Endometrial microvascular endothelial cells (primary cell): ENCODE measurements around the gene SYVN1. TPM values are rescaled to one million over a fixed set of nuclear protein-coding genes. Genes with fewer than 3 reads are reported as not detected.

ENCODE experiments used
- in situ Hi-C: cut with HindIII; loops from 2 replicates; pipeline ENCODE4 v1.10.0; 2017; ENCODE audit warnings: low sequenced_read_pairs, low pct_unique_long_range_greater_than_20kb; ENCODE audit errors: inconsistent ontology term
- total RNA-seq: library from RNA; depleted of rRNA; stranded (reverse); fragments of >200 nt; gene quantifications from one replicate; pipeline ENCODE4 v1.2.3, GENCODE V29; 2015; ENCODE audit errors: inconsistent ontology term

Gene SYVN1
- total RNA-seq, 1 donor from 2014 or later, result 33.2 TPM

DNA sequence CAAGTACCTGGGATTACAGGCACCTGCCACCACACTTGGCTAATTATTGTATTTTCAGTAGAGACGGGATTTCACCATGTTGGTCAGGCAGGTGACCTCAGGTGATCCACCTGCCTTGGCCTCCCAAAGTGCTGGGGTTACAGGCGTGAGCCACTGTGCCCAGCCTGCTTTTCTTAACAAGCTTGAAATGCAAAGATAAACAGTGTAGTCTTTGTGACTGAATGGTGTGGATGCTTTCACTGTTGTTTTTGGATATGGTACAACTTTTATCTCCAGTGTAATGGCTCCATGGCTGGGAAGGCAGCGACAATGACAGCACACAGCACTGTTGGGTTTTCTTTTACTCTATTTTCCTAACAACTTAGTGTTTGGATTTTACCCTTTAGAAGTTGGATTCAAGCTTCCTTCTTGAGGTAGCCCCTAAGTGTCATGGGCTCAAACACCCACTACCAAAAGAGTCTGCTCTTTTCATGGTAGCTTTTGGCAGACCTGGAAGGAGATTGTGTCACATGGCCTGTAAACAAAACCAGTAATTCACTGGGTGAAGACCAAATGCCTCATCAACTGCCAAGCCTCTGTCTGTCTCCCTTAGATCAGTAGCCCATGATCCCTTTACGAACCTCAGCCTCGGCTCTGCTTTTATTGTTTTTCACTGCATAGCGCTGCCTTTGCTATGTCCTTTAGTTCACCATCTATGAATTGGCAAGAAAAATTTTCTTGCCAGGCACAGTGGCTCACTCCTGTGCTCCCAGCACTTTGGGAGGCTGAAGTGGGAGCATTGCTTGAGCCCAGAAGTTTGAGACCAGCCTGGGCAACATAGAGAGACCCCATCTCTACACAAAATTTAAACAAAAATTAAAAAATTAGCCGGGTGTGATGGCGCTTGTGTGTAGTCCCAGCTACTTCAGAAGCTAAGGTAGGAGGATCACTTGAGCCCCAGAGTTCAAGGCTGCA lies 31.9 kb downstream of the SYVN1 start:
- in situ Hi-C loops, result no loop called here

DNA sequence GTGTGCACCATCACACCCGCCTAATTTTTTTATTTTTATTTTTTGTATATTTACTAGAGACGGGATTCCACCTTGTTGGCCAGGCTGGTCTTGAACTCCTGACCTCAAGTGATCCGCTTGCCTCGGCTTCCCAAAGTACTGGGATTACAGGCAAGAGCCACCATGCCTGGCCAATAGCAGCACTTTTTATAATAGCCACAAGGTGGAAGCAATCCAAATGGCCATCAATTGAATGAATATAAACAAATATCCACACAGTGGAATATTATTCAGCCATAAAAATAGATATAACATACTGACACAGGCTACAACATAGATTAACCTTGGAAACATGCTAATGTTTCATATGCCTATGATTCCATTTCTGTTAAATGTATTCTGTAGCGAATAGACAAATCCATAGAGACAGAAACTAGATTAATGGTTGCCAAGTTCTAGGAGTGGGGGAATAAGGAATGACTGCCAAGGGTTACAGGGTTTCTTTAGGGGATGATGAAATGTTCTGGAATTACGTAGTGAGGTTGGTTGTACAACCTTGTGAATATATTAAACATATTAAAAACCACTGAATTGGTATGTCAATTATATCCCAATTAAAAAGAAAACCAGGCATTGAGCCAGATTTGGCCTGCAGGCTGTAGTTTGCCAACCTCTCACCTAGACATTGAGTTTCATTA lies 33.5 kb downstream of the SYVN1 start:
- in situ Hi-C loops, result no loop called here

- in situ Hi-C loops, result no loop called here
Measured at GRCh38 chr11:65096926-65097325, 37.4 kb downstream of the SYVN1 start.

DNA sequence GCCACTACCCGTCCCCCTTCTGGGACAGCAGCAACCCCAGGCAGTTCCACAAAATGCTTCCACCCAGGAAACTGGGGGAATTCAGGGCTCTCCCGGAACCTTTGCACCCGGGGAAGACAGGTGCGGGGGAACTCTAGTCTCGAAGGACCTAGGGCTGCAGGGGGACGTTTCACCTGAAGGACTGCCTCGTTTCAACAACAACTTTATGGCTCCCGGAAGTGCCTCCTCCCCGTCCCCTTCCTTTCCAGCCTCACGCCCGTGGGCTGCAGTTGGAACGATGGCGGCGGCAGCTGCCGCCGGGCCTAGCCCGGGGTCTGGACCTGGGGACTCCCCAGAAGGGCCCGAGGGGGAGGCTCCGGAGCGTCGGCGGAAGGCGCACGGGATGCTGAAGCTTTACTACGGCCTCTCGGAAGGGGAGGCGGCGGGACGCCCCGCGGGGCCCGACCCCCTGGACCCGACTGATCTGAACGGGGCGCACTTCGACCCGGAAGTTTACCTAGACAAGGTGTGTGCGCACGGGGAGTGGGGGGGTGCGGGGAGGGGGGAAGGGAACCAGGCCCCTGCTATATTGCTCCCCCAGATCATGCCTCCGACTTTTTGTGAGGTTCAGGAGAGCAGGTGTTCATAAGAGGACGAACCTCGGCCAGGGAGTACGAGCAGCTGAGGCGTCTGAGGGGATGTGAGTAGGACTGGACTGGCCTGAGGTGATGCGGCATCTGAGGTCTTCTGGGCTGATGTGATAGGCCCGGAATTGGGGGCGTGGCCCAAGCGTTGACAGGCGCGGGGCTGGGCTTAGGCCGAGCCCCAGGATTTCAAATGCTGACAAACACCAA lies 38.1 kb downstream of the SYVN1 start, which contains the start of gene VPS51:
Gene VPS51 (plus strand): TSS at position 241 of the 833 bp plus-strand sequence. CDS start 37 bp downstream, at position 278.
- in situ Hi-C loops, result no loop called here

GRCh38 chr11:65095427-65095826 lies 38.9 kb downstream of the SYVN1 start:
- in situ Hi-C loops, result no loop called here

- in situ Hi-C loops, result no loop called here
Measured at GRCh38 chr11:65090628-65091027, 43.7 kb downstream of the SYVN1 start.

DNA sequence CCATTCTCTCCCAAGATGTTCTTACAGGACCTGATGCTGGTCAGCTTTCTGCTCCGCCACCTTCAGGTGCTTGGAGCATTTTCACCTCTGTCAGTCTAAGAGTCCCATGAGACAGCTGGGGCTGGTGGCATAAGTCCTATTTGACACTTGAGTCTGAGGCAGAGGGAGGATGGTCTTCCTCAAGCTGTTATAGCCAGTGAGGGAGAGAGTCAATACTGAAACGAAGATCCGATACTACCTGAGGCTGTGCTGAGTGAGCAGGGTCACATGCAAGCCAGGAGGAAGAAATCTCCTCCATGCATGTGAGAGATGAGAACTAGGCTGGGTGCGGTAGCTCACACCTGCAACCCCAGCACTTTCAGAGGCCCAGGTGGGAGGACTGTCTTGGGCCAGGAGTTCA lies 44.7 kb downstream of the SYVN1 start:
- in situ Hi-C loops, result no loop called here

GRCh38 chr11:65087827-65088226 lies 46.5 kb downstream of the SYVN1 start:
- in situ Hi-C loops, result no loop called here

- in situ Hi-C loops, result no loop called here
Measured at GRCh38 chr11:65087216-65087615, 47.1 kb downstream of the SYVN1 start.

DNA sequence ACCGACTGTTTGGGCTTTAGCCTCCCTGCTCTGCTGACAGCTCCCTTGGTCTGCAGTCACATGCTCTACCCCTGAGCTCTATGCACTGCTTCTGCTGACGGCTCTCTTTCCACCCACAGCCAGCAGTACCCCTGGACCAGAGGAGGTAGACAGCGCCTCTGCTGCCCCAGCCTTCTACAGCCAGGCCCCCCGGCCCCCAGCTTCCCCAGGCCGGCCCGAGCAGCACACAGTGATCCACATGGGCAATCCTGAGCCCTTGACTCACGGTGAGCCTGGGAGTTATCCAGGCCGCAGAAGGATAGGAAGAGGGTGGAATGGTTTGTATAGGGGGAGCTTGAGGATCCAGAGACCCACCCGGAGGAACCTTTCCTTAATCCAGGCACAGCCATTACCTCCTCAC lies 47.5 kb downstream of the SYVN1 start:
- in situ Hi-C loops, result no loop called here

- in situ Hi-C loops, result no loop called here
Measured at GRCh38 chr11:65085446-65085845, 48.9 kb downstream of the SYVN1 start.

GRCh38 chr11:65084598-65085375 lies 49.5 kb downstream of the SYVN1 start:
- in situ Hi-C loops, result no loop called here

DNA sequence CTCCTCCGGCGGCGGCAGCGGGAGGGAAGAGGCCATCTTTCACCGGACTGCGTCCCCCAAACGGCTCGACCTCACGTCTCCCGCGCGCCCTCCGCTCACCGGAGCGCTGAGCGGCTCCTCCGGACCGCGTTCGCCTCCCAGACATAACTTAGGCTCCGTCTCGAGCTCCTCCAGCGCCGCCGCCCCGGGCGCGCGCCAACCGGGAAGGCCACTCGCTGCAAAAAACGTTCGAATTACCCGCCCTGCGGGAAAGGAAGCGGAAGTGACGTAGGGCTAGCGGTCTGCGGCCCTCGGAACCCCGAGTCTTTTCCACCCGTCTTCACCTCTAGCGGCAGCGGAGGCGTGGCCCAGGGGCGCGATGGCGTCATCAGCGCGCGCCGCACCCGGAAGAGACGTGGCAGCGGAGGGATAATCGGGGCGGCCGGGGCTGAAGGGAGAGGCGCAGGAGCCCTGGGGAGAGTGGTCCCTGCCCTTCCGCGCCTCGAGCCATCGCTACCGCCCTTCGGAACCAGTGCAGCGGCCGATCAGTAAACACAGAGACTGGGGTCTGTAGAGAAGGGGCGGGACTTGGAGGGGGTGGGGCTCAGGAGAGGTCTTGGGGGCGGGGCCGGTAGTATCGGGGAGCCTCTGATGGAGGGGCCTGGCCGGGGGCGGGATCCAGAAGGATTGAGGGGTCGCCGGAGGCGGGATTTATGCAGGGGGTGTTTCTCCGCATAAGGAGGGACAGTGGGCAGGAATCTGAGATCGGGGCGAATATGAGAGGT lies 50.3 kb downstream of the SYVN1 start, which contains the start of the genes CDCA5 and ZFPL1:
Gene CDCA5 (minus strand): TSS at position 207 of the 764 bp plus-strand sequence. CDS start 62 bp downstream, at position 145.
Gene ZFPL1 (plus strand): TSS at position 389 of the 764 bp plus-strand sequence. CDS start 477 bp downstream, outside the sequence.
- in situ Hi-C loops, result no loop called here

- in situ Hi-C loops, result no loop called here
Measured at GRCh38 chr11:65083134-65083833, 51.0 kb downstream of the SYVN1 start.

GRCh38 chr11:65078786-65079342 lies 55.5 kb downstream of the SYVN1 start:
- in situ Hi-C loops, result no loop called here

DNA sequence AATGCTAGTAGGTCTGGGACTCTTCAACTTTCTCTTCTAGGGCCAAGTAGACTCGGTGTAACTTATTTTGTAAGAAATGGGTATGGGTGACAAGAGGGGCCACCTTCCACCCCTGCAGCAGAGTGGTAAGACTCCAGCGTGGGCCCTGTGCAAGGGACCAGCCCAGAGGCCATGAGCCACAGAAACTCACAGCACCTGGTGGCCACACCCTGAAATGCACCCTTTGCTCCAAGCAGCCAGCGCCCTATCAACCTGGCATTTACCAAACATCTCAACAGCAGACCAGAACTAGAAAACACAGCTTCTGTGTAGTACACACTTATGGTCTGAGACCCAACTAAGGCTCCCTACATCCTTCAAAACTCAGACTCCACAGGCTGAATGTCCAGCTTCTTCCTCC lies 56.2 kb downstream of the SYVN1 start:
- in situ Hi-C loops, result no loop called here

- in situ Hi-C loops, result no loop called here
Measured at GRCh38 chr11:65077451-65077850, 56.9 kb downstream of the SYVN1 start.
